Thoracic aorta (tissue), 2 donors: ENCODE data around the gene CRYBG2. TPM values are rescaled to one million over a fixed set of nuclear protein-coding genes. Genes with fewer than 3 reads are reported as not detected.

Experiments
- ATAC-seq: fragments of 150-250 bp; one replicate; pipeline ENCODE4 v1.8.0; 2017; ENCODE audit warnings: low read depth; ENCODE audit not compliant: insufficient number of reproducible peaks, low FRiP score
- DNase-seq: peaks from one replicate; pipeline ENCODE4 v3.0.0-alpha.2; 2020; ENCODE audit warnings: low spot score
- H3K27ac ChIP-seq, 2 donors: fragments of 200-600 bp; sonication (generic); 1 replicate in 1 of 2; 2 replicates in 1 of 2; pipeline ENCODE4 v1.5.1; 2016; ENCODE audit warnings: mild to moderate bottlenecking in 2 of 2, moderate library complexity in 2 of 2
- H3K27me3 ChIP-seq: fragments of 200-600 bp; sonication (generic); replicated peaks from 2 replicates; pipeline ENCODE4 v1.6.0; 2016; ENCODE audit warnings: mild to moderate bottlenecking; ENCODE audit not compliant: insufficient read depth
- H3K36me3 ChIP-seq: fragments of 200-600 bp; sonication (generic); one replicate; pipeline ENCODE4 v1.5.1; 2016
- H3K4me1 ChIP-seq, 2 donors: fragments of 200-600 bp; sonication (generic); 1 replicate in 1 of 2; 2 replicates in 1 of 2; pipeline versions ENCODE4 v1.5.1 to v1.6.0; 2016; ENCODE audit warnings: low read depth in 2 of 2, mild to moderate bottlenecking in 1 of 2; ENCODE audit not compliant: control insufficient read depth in 1 of 2
- H3K4me3 ChIP-seq: fragments of 200-600 bp; sonication (generic); 2 replicates; pipeline ENCODE4 v1.5.1; 2016; ENCODE audit warnings: mild to moderate bottlenecking
- H3K9me3 ChIP-seq: fragments of 200-600 bp; sonication (generic); 2 replicates; pipeline ENCODE4 v1.5.1; 2016
- total RNA-seq, 2 donors: library from RNA; depleted of rRNA; stranded (reverse); fragments of >200 nt; gene quantifications; one replicate each; pipeline versions ENCODE4 v1.1.0 to v1.2.3, GENCODE V29; 2016
- TF ChIP-seq, protein P1 (sequence below): fragments of 200-600 bp; sonication (generic); IDR thresholded peaks from one replicate; pipeline ENCODE4 v1.5.1; 2019; ENCODE audit warnings: antibody characterized with exemption

CRYBG2 gene
- total RNA-seq, 2 donors from 2014 or later: not detected

DNA sequence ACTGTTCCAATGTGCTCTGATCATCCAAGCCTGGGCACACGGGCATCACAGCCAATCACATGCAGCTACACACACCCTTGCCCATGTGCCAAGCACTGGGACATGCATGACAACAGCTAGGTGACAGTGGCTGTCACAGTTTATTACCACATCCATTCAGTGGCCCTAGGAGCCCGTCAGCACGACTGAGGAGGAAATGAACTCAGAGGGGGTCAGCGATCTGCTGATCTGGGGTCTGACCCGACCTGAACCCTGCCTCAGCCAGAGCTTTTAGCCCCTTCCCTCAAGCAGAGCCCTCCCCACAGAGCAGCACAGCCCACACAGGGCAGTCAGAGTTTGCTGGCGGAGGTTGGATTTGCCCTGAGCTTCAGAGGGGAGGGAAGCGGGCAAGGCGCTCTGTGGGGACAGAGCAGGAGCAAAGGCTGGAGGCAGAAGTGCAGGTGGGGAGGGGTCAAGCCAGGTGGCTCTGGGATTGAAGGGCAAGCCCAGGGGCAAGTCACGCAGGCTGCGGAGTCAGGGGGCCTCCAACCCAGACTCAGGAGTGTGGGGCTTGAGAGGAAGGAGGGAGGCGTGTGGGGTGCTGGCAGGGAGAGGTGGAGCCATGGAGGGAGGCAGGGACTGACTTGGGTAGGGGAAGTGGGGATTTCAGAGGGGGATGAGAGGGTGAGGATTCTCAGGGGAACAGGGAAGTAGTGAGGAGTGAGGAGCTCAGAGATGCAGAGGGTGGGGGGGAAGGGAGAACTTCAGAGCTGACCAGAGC is 63.6 kb downstream of the CRYBG2 start:
- Histone ChIP-seq H3K9me3 (no peaks in the 10 kb centered on the region), H3K27ac (peak overlapping the region in 1 of 2 donors; percentile 60), H3K27me3 (no peaks in the 10 kb centered on the region), H3K4me1 (peaks cover 8 to 10% of the 10 kb centered on the region in 2 donors), H3K4me3 (no peak overlapping the region), H3K36me3 (no peaks in the 10 kb centered on the region)
- TF ChIP-seq, protein P1, sequence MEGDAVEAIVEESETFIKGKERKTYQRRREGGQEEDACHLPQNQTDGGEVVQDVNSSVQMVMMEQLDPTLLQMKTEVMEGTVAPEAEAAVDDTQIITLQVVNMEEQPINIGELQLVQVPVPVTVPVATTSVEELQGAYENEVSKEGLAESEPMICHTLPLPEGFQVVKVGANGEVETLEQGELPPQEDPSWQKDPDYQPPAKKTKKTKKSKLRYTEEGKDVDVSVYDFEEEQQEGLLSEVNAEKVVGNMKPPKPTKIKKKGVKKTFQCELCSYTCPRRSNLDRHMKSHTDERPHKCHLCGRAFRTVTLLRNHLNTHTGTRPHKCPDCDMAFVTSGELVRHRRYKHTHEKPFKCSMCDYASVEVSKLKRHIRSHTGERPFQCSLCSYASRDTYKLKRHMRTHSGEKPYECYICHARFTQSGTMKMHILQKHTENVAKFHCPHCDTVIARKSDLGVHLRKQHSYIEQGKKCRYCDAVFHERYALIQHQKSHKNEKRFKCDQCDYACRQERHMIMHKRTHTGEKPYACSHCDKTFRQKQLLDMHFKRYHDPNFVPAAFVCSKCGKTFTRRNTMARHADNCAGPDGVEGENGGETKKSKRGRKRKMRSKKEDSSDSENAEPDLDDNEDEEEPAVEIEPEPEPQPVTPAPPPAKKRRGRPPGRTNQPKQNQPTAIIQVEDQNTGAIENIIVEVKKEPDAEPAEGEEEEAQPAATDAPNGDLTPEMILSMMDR: no peak
- DNase-seq: no peak
- no peak for ATAC-seq

DNA sequence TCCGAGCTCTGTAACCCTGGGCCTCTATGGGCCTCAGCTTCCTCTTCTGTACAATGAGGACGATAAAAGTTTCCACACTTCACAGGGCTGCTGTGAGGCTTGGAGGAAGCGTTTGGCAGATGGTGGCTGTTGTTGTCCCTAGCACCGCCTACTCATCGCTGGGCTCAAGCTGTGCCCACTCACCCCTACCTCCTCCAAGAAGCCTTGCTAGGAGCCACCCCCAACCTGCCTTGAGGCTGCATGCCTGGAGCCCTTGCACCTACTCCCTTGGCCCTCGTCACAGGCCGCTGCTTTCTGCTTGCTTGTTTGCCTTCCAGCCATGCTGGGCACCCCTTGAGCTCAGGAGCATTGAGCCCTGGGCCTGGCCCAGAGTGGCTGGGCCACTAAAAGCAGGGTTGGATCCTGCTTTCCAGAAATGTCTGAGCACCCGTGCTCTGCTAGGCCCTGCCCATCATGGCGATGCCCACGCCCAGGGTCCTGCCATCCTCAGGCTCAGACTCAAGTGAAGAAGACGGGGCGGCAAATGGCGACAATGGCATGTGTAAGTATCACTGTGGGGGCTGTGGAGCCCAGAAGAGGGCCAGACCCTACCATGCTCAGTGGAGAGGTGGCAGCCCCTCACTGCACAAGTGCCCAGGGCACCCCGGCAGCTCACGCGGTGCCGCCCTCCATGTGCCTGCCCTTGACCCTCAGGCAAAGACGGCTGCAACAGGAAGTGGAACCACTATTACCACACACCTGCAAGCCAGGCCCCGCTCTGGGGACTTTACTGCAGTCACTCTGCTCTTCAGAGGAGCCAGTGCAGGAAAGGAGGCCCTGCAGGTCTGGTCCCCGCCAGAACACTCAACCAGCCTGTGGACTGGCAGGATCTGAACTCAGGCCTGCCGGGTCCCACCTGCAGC is 64.5 kb downstream of the CRYBG2 start:
- DNase-seq (no peak), ATAC-seq (no peak)
- no peaks in the 10 kb centered on the region for H3K36me3 ChIP-seq
- H3K4me1 ChIP-seq: peaks cover 17 to 18% of the 10 kb centered on the region in 2 donors
- H3K4me3 ChIP-seq: no peak overlapping the region
- no peaks in the 10 kb centered on the region for H3K9me3 ChIP-seq
- H3K27ac ChIP-seq: peak overlapping the region in 1 of 2 donors; percentile 40
- no peaks in the 10 kb centered on the region for H3K27me3 ChIP-seq
- TF ChIP-seq, protein P1: no peak

DNA sequence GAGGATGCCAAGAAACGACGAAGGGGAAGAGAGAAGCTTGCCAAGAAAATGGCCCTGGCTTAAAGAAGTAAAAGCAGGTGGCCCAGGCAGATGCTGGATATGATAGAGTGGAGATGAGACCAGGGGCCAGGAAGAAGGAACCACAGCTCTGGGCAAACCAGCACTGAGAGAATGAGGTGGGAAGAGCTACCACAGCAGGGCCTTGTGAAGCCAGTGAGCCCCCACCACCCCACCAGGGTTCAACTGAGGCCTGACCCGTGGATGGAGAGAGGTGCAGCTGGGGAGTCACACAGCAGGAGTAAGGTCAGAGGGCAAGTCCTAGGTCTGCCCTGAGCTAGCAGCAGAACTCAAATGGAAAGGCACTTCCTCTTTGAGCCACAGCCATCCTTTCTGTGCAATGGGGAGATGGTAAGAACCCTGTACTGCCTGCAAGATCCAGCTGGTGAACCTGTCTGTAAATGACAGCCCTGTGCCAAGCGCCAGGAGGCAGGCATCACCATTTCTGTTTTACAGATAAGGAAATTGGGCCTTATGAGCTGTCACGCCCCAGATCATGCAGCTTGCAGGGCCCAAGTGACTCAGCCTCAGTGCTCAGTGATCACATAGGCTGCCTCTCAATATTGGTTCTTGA is 65.5 kb downstream of the CRYBG2 start:
- ATAC-seq (no peak), DNase-seq (no peak)
- no peak overlapping the region for H3K4me3 ChIP-seq
- H3K27me3 ChIP-seq: no peaks in the 10 kb centered on the region
- peaks cover 23 to 25% of the 10 kb centered on the region in 2 donors for H3K4me1 ChIP-seq
- H3K27ac ChIP-seq: no peak overlapping the region
- no peaks in the 10 kb centered on the region for H3K9me3 ChIP-seq
- TF ChIP-seq, protein P1: no peak
- no peaks in the 10 kb centered on the region for H3K36me3 ChIP-seq

DNA sequence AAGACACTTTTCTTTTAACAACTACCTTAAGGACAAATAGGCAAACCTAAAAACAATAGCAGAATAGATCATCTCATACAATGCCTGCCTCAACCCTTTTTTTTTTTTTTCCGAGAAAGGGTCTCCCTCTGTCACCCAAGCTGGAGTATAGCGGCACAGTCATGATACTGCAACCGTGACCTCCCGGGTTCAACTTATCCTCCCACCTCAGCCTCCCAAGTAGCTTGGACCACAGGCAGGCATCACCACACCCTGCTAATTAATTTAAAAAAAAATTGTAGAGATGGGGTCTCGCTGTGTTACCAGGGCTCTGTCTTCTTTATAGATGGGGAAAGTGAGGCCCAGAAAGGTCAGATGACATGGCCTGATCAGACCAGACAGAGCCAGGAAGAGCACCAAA is 66.1 kb downstream of the CRYBG2 start:
- peaks cover 23 to 25% of the 10 kb centered on the region in 2 donors for H3K4me1 ChIP-seq
- no peaks in the 10 kb centered on the region for H3K36me3 ChIP-seq
- no peak for ATAC-seq
- no peaks in the 10 kb centered on the region for H3K27me3 ChIP-seq
- no peaks in the 10 kb centered on the region for H3K9me3 ChIP-seq
- no peak for DNase-seq
- TF ChIP-seq, protein P1: no peak
- no peak overlapping the region for H3K4me3 ChIP-seq
- H3K27ac ChIP-seq: no peak overlapping the region
